GM21447 (cell line): ENCODE measurements around the gene FGF11.
"Not testable (repeated sequence)": the region's sequence is repeated elsewhere in the genome, so short reads cannot be mapped to it uniquely, and the experiment has no call there.

ENCODE experiments used
- ATAC-seq: cut with Tn5 transposase; IDR thresholded peaks from one replicate; pipeline ENCODE4 v1.9.1; 2021; ENCODE audit not compliant: unreplicated experiment

Gene FGF11

DNA sequence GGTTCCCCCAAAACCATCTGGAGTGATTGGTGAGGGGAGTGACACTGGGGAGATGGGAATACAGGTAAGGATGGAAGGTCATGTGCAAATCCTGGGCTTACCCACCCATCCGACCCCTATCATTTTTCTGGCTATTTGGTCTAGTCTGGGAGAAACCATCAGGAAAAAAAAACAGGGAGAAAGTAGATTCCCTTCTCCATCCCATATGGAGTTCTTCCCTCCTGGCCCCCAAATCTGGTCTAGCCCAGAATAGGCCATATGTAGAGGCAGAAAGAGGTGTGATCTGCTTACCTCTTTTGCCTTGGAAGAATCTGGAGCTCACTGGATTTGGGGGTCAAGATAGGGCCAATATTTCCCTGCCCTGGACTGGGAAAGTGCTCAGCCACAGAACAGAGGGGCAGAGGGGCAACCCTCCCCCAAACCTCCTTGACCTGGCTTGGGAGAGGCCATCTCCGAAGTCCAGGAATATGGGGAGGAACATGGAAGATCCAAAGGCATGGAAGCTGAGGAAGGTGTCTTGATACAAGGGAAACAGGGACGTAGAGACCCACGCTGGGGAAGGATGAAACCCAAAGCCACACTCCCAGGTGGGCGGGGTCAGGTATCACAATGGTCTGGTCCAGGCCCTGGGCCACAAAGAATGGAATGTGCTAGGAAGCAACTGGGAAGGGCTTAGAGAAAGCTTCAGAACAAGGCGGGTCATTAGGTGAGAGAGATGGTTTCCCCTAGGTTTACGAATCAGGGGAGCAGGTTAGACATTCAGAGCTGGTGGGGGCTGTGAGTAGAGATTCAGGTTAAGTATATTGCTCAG, 21.7 kb downstream of the FGF11 start:
- ATAC-seq = no peak

DNA sequence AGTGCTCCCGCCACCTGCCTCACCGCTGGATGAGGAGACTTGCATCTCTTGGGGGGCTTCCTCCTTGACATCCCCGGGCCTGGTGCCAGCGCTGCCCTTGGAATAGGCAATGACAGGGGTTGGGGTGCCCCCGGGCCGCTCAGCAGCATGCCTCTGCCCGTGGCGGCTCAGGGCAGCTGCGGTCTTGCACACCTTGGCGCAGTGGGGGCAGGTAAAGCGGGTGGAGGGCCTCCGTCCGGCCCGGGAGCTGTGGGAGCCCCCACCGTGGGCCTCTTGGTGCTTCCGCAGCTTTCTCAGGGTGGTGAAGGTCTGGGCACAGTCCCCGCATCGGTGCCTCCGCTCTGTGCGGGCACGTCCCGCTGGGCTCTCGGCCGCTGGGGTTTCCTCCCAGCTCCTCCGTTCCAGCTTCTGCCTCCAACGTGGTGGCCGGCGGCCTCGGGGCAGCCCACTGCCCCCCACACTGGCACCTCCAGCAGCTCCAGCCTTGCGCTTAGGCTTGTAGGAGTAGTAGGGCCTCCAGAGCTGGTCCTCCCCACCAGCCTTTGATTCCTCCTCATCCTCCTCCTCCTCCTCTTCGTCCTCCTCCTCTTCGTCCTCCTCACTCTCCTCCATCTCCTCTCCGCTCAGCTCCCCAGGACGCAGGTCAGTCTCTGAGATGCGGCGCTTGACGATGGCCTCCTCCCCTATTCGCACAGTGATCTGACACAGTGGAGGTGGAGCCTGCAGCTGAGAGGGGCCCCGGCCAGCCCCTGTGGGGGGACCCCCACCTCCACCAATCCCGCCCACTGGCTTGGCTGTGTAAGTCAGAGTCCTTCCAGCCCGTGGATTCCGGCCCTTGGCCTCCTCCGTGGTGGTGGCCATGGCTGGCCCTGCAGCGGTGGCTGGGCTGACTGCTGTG, 23.4 kb downstream of the FGF11 start:
- no peak for ATAC-seq

DNA sequence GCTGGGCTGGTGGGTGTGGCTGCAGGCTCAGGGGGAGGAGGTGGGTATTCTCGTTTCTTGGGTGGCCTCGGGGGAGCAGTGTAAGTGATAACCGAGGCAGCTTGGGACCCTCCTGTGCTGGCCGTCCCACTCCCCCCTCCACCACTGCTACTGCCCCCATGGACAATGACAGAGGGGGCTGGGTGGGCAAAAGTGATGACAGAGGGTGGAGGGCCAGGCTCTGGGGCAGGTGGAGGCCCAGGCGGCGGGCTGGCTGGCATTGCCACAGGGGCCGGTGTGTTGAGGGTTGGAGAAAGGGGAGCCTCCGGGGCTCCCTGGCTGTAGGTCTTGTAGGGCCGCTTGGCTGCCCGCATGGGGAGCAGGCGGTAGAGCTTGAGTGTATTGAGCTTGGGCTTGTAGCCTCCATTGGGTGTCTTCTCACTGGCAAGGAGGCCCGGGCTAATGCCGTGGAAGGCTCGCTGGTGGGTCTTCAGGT, 24.1 kb downstream of the FGF11 start:
- no peak for ATAC-seq

DNA sequence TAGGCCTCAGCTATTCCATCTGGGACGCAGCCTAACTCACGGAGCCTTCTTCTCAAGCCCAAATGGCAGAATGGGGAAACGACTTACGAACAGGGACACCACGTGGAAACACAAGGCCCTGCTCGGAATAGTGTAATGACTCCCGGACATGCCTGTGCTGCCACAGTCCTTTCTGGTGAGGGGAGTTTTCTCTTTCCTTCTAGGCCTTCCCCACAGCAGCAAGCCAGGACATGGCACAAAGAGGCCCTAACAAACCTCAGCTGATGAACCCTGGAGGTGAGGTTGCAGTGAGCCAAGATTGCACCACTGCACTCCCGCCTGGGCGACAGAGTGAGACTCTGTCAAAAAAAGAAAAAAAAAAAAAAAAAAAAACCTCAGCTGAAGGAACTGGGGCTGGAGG, 24.8 kb downstream of the FGF11 start:
- no peak for ATAC-seq

DNA sequence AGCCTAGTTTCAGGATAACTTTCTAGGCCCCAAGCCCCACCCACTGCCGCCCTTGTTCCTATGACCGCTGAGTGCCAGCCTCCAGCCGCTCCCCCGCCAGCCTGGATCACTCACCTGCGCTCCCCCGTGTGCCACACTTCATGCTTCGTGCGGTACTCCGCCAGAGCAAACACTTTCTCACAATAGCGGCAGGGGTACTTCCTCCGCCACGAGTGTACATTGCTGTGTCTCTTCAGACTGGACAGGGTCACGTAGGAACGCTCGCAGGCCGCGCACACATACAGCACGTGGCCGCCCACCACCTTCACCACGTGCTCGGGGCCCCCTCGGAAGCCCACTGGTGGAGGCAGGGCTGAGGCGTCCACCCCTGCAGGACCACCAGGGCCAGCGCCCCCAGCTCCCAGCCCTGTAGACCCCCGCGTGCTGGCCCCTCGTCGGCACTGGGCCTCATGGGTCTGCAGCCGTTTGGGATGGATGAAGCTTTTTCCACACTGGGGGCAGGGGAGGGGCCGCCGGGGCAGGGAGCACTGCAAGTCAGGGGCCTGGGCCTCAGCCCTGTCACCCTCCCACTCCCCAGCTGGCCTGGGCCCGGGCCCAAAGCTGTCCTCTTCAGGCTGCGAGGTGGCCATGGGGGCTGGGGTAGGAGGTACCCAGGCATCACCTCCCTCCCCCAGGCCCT, 26.4 kb downstream of the FGF11 start:
- no peak for ATAC-seq

DNA sequence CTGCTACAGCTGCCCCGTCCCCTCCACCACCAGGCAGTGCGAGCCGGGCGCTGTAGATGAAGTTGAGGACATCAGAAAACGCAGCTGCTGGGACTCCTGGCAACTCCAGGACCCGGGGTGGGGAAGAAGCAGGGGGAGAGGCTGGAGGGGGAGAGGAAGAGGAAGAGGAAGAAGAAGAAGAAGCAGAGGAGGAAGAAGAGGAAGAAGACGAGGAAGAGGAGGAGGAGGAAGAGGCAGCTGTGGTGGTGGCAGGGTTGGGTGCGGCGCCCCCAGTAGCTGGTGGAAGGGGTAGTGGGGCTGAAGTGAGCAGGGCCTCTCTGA, 27.0 kb downstream of the FGF11 start:
- ATAC-seq = no peak

DNA sequence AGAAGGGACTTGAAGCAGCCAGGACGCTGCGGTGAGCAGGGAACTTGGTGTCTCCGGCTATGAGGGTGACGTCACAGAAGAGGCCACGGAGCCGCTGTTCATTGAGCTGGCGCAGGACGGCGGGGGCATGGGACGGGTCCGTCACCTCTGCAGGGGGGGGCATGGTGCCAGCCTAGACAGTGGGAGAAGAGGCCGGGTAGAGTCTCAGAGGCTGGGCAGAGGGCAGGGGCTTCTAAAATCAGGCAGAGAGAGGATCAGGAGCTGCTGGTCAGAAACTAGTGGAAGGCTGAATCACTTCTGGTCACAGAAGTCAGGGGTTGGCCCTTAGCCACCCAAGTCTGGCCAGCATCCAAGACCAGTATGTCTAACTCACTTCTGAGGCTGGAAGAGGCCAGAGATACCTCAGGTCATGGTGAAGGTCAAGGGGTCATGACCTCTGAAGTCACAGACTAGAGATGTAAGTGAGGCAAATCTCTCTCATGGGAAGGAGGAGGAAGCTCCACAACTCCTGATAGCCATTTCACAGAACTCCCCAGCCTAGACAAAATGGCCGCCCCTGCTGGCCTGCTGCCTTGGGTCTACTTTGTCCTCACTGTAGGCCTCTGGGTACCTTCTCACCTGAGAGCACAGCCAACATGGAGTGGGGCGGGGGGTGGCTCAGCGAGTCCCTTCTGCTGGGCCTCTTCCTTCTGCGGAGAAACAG, 27.5 kb downstream of the FGF11 start:
- no peak for ATAC-seq

DNA sequence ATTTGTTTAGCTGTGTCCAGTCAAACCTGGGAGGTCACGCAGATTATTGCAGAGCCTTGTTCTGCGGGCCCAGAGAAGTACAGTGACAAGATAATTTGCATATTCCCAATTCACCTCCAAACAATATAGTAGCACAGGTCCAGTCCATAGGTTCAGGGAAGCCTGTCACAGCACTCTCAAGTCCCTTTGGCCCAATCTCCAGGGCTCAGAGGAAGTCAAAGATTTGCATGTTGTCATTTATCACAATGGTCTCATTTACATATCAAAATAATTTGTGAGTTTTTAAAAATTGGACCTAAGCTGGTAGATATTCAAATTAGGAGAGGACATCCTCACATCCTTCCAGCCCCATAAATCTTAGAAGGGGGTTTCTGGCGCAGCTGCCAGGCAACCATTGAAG, 28.2 kb downstream of the FGF11 start:
- ATAC-seq = no peak

DNA sequence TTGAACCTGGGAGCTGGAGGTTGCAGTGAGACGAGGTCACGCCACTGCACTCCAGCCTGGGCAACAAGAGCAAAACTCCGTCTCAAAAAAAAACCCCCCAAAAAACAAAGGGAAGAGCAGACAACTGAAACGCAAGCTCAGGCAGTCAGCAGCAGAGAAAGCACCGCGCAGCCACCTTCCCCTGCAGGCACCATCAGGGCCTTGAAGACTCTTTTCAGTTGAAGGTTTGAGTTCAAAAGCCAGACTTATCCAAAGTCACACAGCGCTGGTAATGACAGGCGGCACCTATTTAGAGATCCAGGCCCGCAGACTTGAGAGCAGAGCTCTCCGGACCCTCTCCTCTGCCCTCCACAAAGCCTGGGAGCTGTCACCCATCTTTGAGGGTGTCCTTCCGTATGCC, 29.0 kb downstream of the FGF11 start:
- no peak for ATAC-seq

DNA sequence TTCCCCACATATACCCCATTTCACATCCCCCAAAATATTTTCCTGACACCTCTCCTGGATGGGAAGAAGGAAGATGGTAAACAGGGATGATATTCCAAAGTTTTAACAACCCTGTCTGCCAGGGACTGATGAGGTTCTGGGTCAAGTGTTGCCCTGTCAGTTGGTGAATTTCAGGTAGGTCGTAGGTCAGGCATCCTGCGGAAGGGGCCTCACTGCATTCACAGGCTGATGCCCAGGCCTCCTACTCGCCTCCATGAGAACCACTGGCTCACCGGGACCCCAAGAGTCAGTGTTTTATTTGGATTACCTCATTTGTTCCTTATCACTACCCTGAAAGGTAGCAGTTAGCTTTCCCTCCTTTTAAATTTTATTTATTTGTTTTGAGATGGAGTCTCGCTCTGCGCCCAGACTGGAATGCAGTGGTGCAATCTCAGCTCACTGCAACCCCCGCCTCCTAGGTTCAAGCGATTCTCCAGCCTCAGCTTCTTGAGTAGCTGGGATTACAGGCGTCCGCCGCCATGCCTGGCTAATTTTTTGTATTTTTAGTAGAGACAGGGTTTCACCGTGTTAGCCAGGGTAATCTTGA, 29.6 kb downstream of the FGF11 start:
- no peak for ATAC-seq

DNA sequence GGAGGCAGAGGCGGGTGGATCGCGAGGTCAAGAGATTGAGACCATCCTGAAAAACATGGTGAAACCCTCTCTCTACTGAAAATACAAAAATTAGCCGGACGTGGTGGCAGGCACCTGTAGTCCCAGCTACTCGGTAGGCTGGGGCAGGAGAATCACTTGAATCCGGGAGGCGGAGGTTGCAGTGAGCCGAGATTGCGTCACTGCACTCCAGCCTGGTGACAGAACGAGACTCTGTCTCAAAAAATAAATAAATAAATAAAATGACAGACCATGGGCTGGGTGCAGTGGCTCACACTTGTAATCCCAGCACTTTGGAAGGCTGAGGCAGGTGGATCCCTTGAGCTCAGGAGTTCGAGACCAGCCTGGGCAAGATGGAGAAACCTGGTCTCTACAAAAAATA, 30.5 kb downstream of the FGF11 start:
- not testable (repeated sequence) for ATAC-seq

DNA sequence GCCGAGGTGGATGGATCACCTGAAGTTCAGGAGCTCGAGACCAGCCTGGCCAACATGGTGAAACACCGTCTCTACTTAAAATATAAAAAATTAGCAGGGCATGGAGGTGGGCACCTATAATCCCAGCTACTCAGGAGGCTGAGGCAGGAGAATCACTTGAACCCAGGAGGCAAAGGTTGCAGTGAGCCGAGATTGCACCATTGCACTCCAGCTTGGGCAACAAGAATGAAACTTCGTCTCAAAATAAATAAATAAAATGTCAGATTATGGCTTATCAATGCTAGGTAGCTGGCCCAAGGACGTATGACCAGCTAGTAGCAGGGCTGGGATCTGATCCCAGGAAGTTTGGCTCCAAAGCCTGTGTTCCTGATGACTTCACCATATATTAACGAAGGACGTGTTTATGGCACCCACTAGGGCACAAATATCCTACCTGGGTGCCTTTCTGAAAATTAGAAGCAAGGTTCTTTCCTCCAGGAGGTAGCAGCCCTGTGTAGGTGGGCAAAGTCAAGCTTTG, 31.2 kb downstream of the FGF11 start:
- ATAC-seq = not testable (repeated sequence)

DNA sequence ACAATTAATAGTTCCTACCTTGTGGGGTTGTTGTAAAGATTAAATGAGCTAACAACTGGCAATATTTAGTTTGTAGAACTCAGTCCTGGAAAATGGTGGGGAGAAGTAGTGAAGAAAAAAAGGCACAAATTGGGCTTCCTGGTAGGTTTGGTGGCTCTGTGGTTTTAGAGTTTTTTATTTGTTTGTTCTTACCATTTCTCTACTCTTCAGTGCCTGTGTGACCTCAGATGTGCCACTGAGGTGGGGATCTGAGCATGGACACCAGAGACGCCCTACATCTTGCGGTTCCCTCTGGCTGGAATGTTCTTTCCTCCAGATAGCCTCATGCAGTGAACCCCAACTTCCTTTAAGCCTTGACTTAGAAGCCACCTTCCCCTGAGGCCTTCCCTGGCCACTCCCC, 32.4 kb downstream of the FGF11 start:
- no peak for ATAC-seq

DNA sequence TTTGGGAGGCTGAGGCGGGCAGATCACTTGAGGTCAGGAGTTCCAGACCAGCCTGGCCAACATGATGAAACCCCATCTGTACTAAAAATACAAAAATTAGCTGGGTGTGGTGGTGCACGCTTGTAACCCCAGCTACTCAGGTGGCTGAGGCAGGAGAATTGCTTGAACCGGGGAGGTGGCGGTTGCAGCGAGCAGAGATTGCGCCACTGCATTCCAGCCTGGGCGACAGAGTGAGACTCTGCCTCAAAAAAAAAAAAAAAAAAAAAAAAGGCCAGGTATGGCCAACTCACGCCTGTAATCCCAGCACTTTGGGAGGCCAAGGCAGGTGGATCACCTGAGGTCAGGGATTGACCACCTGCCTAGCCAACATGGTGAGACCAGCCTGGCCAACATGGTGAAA, 35.5 kb downstream of the FGF11 start:
- ATAC-seq = not testable (repeated sequence)

DNA sequence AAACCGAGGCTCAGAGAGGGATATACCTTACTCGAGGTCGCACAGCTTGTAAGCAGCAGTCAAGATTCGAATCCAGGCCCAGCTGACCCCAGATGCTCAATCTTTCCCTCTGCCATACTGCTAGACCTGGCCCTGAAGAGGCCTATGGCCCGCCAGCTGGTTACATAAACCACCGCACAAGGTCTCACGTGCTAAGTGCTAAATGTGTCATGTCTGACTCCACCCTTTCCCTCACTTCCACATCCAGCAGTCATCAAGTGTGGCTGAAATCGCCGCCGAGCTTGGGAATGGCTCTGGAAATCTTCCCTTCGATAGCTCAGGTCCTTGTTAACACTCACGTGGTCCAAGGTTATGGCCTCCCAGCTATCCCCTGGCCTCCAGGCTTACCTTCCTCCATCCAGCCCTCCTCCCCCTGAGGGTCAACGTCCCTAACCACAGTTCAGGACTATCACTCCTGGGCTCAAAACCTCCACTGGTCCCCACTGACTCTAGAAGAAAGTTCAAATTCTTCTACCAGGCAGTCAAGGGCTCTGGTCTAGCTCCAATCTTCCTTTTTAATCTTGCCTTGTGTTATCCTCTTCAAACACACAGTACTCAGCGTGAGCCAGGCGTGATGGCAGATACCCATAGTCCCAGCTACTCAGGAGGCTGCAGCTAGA, 36.6 kb downstream of the FGF11 start:
- ATAC-seq = no peak

DNA sequence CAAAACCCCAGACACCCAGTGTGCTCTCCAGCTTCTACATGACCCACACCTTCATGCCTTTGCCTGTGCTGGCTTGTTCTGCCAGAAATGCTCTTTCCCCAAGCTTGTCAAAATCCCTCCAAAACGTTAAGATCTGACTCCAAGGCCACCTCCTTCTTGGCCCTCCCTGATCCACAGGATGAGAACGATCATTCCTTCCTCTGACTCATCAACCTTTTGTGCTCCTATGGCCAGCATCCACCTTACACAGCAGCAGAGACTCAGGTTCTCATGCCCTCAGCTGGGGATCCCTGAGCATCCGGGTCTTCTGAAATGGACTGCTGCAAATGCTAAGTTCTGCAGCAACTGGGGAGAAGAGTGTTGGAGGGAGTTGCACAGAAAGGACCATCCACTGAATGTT, 37.2 kb downstream of the FGF11 start:
- no peak for ATAC-seq

DNA sequence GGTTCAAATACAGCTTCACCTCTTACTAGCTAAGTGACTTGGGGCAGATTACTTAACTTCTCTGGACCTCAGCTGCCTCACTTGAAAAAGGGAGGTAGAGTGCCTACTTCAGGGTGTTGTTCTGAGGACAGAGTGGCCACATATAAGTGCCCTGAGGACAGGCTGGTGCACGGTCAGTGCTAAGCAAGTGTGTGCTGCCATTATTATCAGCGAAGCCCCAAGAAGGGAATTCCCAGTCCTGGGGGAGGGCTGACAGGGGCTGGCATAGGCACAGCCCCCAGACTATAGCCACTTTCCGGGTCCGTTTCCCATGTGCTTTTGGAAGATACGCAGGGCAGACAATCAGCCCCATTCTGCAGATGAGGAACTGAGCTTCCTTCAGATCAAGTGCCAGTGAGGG, 37.6 kb downstream of the FGF11 start:
- no peak for ATAC-seq

DNA sequence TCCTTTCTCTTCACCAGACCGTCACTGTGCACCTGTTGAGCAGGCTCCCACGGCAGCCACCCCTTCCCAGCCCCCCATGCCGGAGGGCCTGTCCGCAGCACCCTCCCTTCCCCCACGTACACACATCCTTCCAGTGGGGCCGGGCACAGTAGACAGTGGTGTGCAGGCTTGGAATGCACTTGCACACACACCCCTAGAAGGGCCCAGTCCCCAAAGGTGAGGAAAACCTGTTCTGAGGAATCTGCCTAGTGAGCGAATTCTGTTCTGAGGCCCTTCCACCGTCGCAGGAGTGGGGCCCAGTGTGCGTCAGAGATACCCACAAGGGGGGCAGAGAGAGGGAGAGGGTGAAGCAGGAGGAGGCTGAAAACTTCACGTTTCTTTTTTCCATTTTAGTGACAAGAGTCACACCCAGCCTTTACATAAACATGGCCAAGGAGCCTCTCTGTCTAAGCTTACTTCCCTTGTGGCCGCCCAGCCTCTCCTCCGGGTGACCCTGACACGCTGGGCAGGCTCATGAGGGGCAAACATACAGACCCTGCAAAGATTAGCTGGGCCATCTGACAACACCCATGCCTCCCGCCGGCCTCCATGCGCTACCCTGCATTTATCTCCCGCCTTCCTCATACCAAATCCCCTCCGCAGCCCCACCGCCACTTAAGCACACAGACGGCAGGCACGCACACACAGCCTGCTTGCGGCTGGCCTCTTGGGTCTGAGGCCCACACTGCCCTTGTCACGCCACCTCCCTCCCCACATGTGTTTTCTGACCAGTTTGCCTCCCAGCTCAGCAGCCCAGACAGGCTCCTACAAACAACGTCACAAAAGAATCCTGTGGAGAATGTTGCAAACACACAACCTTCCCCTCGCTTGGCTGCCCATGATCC, 38.3 kb downstream of the FGF11 start:
- ATAC-seq = no peak
